Measurements from ENCODE around the gene MFNG.
A peak's percentile ranks its signal among the peaks of the same experiment; 100 is the strongest.
"Not testable (repeated sequence)": the region's sequence is repeated elsewhere in the genome, so short reads cannot be mapped to it uniquely, and the experiment has no call there.

The MFNG gene

DNA sequence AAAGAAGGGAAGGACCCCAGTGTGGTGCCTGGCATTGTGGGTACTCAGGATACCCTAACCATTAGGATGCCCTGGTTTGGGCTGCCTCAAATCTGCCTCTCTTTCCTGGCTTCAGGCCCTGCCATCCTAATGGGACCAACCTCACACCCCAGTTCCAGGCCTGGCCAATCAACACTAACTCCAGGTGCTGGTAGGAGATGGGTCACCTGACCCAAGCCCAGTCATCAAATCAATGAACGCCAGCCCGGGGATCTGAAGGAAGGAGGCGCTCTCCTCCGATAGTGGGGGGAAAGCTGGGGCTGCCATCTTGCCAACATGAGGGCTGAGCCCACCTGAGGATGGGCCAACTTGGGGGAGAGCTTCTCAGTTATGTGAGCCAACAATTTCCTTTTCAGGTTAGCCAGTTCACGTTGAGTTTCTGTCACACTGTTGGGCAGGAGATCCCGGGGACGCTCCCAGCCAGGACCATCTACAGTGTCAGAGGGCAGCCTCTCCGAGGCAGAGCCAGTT, 12.7 kb downstream of the MFNG start:
- DNase-seq (ENCODE audit: low read depth) = no peak

- no peak for DNase-seq (ENCODE audit: low read depth)
These were observed 13.7 kb downstream of the MFNG start for GRCh38 chr22:37472418-37473006.

- DNase-seq (ENCODE audit: low read depth) = no peak
These were observed 14.3 kb downstream of the MFNG start for GRCh38 chr22:37471727-37472417.

- no peak for DNase-seq (ENCODE audit: low read depth)
These were observed 16.1 kb downstream of the MFNG start for GRCh38 chr22:37470087-37470445.

DNA sequence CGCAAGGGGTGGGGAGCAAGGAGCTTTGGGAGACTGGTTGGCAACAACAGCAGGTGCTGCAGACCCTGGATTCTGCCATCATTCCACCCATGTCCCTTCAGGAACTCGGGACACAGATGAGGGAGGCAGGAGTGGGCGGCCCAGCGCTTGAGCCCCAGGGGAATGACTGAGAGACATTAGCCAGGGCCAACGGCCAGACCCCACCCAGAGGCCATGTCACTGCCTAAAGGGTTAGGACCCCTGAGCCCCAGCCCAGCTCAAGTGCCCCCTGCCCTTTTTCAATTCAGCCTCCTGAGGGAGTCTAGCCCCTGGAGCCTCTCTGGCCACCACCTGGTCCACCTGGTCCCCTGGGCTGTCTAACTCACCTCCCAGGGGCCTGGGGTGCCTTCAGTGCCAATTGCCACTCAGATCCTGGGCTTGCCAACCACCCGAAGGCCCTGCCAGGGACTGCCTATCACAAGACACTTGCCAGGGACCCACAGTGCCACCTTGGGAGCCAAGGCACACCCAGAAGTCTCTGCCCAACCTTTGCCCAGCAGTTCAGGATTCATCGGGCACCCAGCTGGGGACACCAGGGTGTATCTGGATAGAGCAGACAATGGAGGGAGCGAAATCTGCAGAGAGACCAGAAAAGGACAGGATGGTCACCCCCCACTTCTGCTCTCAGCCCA, 16.6 kb downstream of the MFNG start:
- no peak for DNase-seq (ENCODE audit: low read depth)

GRCh38 chr22:37468201-37468695, 17.9 kb downstream of the MFNG start:
- not testable (repeated sequence) for DNase-seq (ENCODE audit: low read depth)

DNA sequence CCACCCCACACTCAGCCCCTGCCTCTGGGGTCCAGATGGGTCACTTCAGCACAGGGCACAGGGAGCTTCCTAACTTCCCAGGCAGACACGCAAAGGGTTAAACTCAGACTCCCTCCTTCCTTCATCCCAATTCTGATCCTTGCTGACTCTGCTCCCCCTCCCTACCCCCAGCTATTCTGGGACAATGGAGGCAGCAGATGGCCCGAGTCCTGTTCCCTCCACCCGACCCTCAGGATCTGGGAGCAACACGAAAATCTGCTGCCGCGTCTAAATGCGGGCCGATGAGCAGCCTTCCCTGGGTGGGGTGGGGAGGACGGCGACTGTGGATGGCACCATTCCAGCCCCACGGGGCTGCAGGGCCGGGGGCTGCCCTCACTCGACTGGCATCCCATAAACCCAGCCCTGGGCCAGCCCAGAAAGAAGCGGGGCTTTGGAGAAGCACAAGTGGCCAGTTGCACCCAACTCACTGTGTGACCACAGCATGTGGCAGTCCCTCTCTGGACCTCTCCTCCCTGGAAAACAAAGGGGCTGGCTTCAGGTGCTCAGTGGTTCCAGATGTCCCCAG, 18.7 kb downstream of the MFNG start:
- DNase-seq (ENCODE audit: low read depth) = no peak

DNA sequence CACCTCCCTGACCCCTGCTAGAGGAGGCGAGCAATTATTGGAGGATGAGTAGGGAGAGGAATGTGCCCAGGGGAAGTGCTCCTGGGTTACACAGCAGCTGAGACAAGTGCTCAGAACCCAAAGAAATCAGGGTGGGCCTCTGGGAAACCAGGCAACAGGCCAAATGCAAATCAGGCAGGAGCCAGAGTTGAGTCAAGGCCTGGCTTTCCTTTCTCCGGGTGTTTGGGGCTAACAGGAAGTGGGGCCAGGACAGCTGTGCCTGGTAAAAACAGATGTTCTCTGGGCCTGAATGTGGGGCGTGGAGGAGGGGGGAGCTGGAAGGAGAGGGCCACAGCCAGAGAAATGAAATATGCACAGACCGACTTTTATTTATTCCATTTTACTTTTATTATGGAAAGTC, 22.0 kb downstream of the MFNG start:
- DNase-seq (ENCODE audit: low read depth) = no peak

GRCh38 chr22:37462983-37463382, 23.2 kb downstream of the MFNG start:
- DNase-seq (ENCODE audit: low read depth) = no peak

- DNase-seq (ENCODE audit: low read depth) = no peak
These were observed 23.7 kb downstream of the MFNG start for GRCh38 chr22:37462436-37462835.

DNA sequence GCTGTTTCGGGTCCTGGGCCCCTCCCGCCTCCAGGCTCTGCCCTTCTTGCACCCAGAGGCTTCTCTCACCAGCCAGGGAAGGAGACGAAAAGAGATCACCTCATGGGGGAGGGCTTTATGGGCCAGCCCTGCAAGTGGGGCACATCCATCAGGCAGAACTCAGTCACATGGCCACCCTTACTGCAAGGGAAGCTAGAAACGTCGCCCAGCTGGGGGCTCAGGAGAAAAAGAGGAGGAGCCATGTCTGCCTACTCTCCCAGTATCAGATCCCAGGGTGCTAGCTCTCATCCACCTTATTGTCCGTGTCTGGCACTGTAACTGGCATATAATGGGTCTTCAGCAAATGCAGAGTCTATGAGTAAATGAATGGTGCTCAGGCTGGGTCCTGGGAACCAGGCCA, 24.2 kb downstream of the MFNG start:
- DNase-seq (ENCODE audit: low read depth) = no peak

DNA sequence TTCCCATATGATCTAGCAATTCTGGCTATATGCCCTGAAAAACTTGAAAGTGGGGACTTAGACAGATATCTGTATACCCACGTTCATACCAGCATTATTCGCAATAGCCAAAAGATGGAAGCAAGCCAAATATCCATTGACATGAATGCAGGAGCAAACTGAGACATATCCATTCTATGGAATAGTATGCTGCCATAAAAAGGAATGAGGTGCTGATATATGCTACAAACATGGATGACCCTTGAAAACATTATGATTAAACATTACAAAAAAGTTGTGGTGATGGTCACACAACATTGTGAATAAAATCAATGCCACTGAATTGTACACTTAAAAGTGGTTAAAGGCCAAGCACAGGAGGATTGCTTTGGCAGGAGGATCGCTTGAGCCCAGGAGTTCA, 25.5 kb downstream of the MFNG start:
- DNase-seq (ENCODE audit: low read depth) = no peak

GRCh38 chr22:37459206-37459605, 27.0 kb downstream of the MFNG start:
- no peak for DNase-seq (ENCODE audit: low read depth)

DNA sequence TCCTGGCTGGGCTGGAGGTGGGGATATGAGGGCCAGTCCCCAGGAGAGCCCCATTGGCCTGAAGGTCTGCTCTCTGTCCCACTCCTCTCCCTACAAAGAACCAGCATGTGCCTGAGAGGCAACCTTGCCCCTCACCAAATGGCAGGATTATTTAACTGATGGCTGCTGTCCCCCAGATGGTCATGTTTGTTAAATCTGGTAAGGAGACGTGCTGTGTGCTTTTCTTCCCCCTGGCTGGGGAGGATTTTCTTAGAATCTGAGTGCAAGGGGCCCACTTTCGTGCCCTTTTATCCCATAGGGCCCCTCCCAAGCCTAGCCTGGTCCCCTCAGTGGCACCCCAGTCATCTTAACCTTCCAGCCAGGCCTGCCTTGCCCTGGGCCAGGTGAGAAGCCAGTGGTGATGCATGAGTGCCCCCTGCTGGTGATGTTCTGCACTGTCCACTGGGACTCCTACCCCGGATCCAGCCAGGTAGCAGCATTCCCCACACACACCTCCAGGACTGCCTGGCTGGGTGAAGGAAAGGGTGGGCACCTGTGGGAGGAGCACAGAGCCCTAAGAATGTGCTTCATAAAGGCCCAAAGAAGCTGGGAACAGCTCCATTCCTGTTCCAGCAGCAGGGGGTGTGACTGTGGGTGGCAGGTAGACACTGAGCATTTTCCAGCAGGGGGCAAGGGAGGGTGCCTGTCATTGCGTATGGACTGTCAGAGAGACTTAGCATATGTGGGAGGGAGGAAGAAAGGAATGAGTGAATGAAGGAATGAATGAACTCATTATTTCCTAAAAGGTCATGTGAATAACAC, 28.9 kb downstream of the MFNG start:
- peak; percentile 77 for DNase-seq (ENCODE audit: low read depth)

GRCh38 chr22:37456346-37456745, 29.8 kb downstream of the MFNG start:
- DNase-seq (ENCODE audit: low read depth) = no peak

GRCh38 chr22:37455896-37456295, 30.3 kb downstream of the MFNG start:
- DNase-seq (ENCODE audit: low read depth) = no peak

GRCh38 chr22:37454857-37455686, 31.1 kb downstream of the MFNG start:
- DNase-seq (ENCODE audit: low read depth) = no peak

GRCh38 chr22:37453696-37454095, 32.5 kb downstream of the MFNG start:
- no peak for DNase-seq (ENCODE audit: low read depth)

DNA sequence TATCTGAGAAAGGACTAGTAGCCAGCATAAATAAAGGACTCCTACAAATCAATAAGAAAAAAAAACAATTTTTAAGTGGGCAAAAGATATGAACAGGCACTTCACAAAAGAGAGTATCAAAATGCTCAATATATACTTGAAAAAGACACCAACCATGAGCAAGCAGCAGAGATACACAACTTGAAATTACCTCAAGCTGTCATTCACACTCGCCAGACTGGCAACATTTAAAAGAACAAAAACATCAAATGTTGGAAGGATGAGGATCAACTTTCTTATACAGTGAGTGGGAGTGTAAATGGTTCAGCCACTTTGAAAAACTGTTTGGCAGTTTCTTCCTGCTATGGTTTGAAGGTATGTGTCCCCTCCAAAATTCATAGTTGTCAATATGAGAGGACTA, 35.0 kb downstream of the MFNG start:
- no peak for DNase-seq (ENCODE audit: low read depth)

DNA sequence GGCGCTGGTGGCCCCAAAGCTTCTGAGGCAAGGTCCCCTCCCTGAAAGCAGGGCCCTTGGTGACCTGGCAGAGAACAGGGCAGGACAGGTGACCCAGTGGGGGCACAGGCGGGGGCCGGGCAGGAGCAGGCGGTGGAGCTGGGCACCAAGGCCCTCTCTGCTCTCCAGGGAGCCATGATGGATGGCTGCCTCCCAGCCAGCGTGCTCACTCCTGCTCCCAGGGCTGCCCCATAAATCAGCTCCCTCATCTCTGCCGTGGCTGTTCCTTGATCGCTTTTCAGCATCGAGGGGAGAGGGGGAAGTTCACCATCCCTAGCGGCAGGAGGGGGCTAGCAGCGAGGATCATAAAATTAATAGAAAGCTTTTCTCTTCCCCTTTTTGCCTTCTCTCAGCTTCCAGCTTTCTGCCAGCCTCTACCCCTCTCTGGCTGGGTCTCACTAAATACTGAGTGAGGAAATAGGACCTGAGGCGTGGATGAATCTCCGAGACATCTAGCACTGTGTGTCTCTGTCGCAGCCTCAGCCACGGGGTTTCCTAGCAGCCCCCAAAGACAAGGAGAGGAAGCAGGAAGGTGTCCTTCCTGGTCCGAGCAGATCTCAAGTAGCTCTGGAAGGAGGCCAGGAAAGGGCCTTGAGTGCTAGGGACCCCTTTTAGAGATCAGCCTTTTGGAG, 36.7 kb downstream of the MFNG start:
- DNase-seq (ENCODE audit: low read depth) = no peak
